Ecto neural progenitor cell (in vitro differentiated cells): ENCODE results near the gene MUC13.
"Not testable (repeated sequence)": the region's sequence is repeated elsewhere in the genome, so short reads cannot be mapped to it uniquely, and the experiment has no call there.

ENCODE experiments used
- DNase-seq: peaks from one replicate; pipeline ENCODE4 v3.0.0-alpha.2; 2018; ENCODE audit warnings: low spot score

Gene MUC13

GRCh38 chr3:124934577-124934976 lies at the start of gene MUC13:
Gene MUC13 (minus strand): TSS chr3:124934751. CDS start chr3:124934712, 39 bp downstream.
- DNase-seq: no peak

GRCh38 chr3:124982855-124983254 lies 48.3 kb upstream of the MUC13 start:
- no peak for DNase-seq

- no peak for DNase-seq
Observed at GRCh38 chr3:124981472-124981871, 46.9 kb upstream of the MUC13 start.

- DNase-seq: no peak
Observed at GRCh38 chr3:124978627-124979026, 44.1 kb upstream of the MUC13 start.

- DNase-seq: no peak
Observed at GRCh38 chr3:124976383-124976782, 41.8 kb upstream of the MUC13 start.

- DNase-seq: no peak
Observed at GRCh38 chr3:124974691-124975090, 40.1 kb upstream of the MUC13 start.

GRCh38 chr3:124973290-124973689 lies 38.7 kb upstream of the MUC13 start:
- no peak for DNase-seq

- no peak for DNase-seq
Observed at GRCh38 chr3:124972457-124972856, 37.9 kb upstream of the MUC13 start.

- no peak for DNase-seq
Observed at GRCh38 chr3:124969963-124970722, 35.6 kb upstream of the MUC13 start.

- no peak for DNase-seq
Observed at GRCh38 chr3:124969190-124969589, 34.6 kb upstream of the MUC13 start.

- DNase-seq: no peak
Observed at GRCh38 chr3:124967964-124968363, 33.4 kb upstream of the MUC13 start.

GRCh38 chr3:124966521-124967445 lies 32.2 kb upstream of the MUC13 start:
- DNase-seq: no peak

GRCh38 chr3:124965413-124965812 lies 30.9 kb upstream of the MUC13 start:
- DNase-seq: no peak

GRCh38 chr3:124964387-124964786 lies 29.8 kb upstream of the MUC13 start:
- no peak for DNase-seq

- DNase-seq: no peak
Observed at GRCh38 chr3:124963755-124964154, 29.2 kb upstream of the MUC13 start.

- no peak for DNase-seq
Observed at GRCh38 chr3:124962403-124962940, 27.9 kb upstream of the MUC13 start.

- no peak for DNase-seq
Observed at GRCh38 chr3:124960698-124961097, 26.1 kb upstream of the MUC13 start.

- DNase-seq: no peak
Observed at GRCh38 chr3:124960105-124960504, 25.6 kb upstream of the MUC13 start.

- not testable (repeated sequence) for DNase-seq
Observed at GRCh38 chr3:124957951-124958350, 23.4 kb upstream of the MUC13 start.

GRCh38 chr3:124952282-124952855 lies 17.8 kb upstream of the MUC13 start:
- no peak for DNase-seq

GRCh38 chr3:124951511-124952281 lies 17.1 kb upstream of the MUC13 start:
- DNase-seq: no peak

- no peak for DNase-seq
Observed at GRCh38 chr3:124950026-124950425, 15.5 kb upstream of the MUC13 start.
